GM23338 (cell line): ENCODE data around the gene ZNF536. TPM values are rescaled to one million over a fixed set of nuclear protein-coding genes. Genes with fewer than 3 reads are reported as not detected.

ENCODE experiments used
- ATAC-seq: fragments of 200-7000 bp; cut with Tn5 transposase; 3 replicates; pipeline ENCODE4 v1.9.1; 2020
- DNase-seq: peaks from one replicate; pipeline ENCODE4 v3.0.0-alpha.2; 2015; ENCODE audit warnings: low spot score
- H2AFZ ChIP-seq: fragments of 200-600 bp; sonication (generic); 2 replicates; pipeline ENCODE4 v1.8.0; 2016; ENCODE audit warnings: antibody characterized with exemption, mild to moderate bottlenecking, moderate library complexity
- H3F3A ChIP-seq: fragments of 200-600 bp; sonication (generic); replicated peaks from 2 replicates; pipeline ENCODE4 v1.8.0; 2017; ENCODE audit warnings: antibody characterized with exemption, mixed run types, low read depth
- H3K27ac ChIP-seq: fragments of 200-600 bp; sonication (generic); 2 replicates; pipeline ENCODE4 v1.6.1; 2016; ENCODE audit warnings: low read depth
- H3K27me3 ChIP-seq: fragments of 200-600 bp; sonication (generic); 2 replicates; pipeline ENCODE4 v1.8.0; 2016; ENCODE audit warnings: mild to moderate bottlenecking, mixed run types, moderate library complexity; ENCODE audit not compliant: insufficient read depth
- H3K36me3 ChIP-seq: fragments of 200-600 bp; sonication (generic); 2 replicates; pipeline ENCODE4 v1.8.0; 2016; ENCODE audit warnings: mild to moderate bottlenecking; ENCODE audit not compliant: insufficient read depth
- H3K4me1 ChIP-seq: fragments of 200-600 bp; sonication (generic); 2 replicates; pipeline ENCODE4 v1.8.0; 2016; ENCODE audit warnings: mild to moderate bottlenecking, moderate library complexity; ENCODE audit not compliant: insufficient read depth
- H3K4me2 ChIP-seq: fragments of 200-600 bp; sonication (generic); 2 replicates; pipeline ENCODE4 v1.7.1; 2017; ENCODE audit warnings: mixed run types
- H3K4me3 ChIP-seq: fragments of 200-600 bp; sonication (generic); 2 replicates; pipeline ENCODE4 v1.6.1; 2016; ENCODE audit warnings: mixed run types
- H3K79me2 ChIP-seq: fragments of 200-600 bp; sonication (generic); replicated peaks from 2 replicates; pipeline ENCODE4 v1.8.0; 2017; ENCODE audit warnings: mild to moderate bottlenecking; ENCODE audit not compliant: insufficient read depth
- H3K9me2 ChIP-seq: fragments of 200-600 bp; sonication (generic); 2 replicates; pipeline ENCODE4 v1.8.0; 2017; ENCODE audit not compliant: insufficient read depth
- H4K20me1 ChIP-seq: fragments of 200-600 bp; sonication (generic); replicated peaks from 2 replicates; pipeline ENCODE4 v1.8.0; 2017; ENCODE audit warnings: mild to moderate bottlenecking; ENCODE audit not compliant: insufficient read depth
- H3K27ac Mint-ChIP-seq: 2 replicates; pipeline ENCODE4 v1.8.0; 2020; ENCODE audit warnings: inconsistent platforms, mild to moderate bottlenecking, moderate library complexity, mixed read lengths
- H3K27me3 Mint-ChIP-seq: 3 replicates; pipeline ENCODE4 v1.8.0; 2022; ENCODE audit warnings: low read depth, mild to moderate bottlenecking, moderate library complexity, mixed read lengths, inconsistent platforms; ENCODE audit not compliant: insufficient read depth, poor library complexity
- H3K36me3 Mint-ChIP-seq: 3 replicates; pipeline ENCODE4 v1.8.0; 2021; ENCODE audit warnings: low read depth, mild to moderate bottlenecking, inconsistent platforms, moderate library complexity, mixed read lengths
- H3K4me1 Mint-ChIP-seq: 3 replicates; pipeline ENCODE4 v1.8.0; 2020; ENCODE audit warnings: mild to moderate bottlenecking, inconsistent platforms, mixed read lengths
- H3K4me3 Mint-ChIP-seq: 3 replicates; pipeline ENCODE4 v1.8.0; 2021; ENCODE audit warnings: moderate library complexity, mild to moderate bottlenecking, inconsistent platforms, mixed read lengths
- H3K9me3 Mint-ChIP-seq: 3 replicates; pipeline ENCODE4 v1.8.0; 2020; ENCODE audit warnings: moderate library complexity, mild to moderate bottlenecking, inconsistent platforms, mixed read lengths
- CREB1 ChIP-seq: fragments of 250-450 bp; sonication (Bioruptor Pico); IDR thresholded peaks from 2 replicates; pipeline ENCODE4 v1.5.0; 2020; ENCODE audit warnings: low read depth, mild to moderate bottlenecking, moderate library complexity
- CTCF ChIP-seq, 2 experiments: fragments of 200-600 bp in 1 of 2; sonication (generic) in 1 of 2; conservative IDR thresholded peaks; 2 replicates each; pipeline versions ENCODE4 v1.5.1 to v1.6.1; 2016 to 2017; ENCODE audit warnings: antibody characterized with exemption in 2 of 2, low read depth in 2 of 2, mild to moderate bottlenecking in 2 of 2, moderate library complexity in 1 of 2
- ETS1 ChIP-seq: IDR thresholded peaks from 2 replicates; pipeline ENCODE4 v1.6.1; 2016; ENCODE audit warnings: antibody characterized with exemption
- EZH2 ChIP-seq: fragments of 200-600 bp; sonication (generic); IDR thresholded peaks from one replicate; pipeline ENCODE4 v1.8.0; 2017; ENCODE audit warnings: antibody characterized with exemption, mild to moderate bottlenecking, low read depth; ENCODE audit not compliant: unreplicated experiment
- EZH2phosphoT487 ChIP-seq: fragments of 200-600 bp; sonication (generic); IDR thresholded peaks from one replicate; pipeline ENCODE4 v1.8.1; 2018; ENCODE audit warnings: antibody characterized with exemption; ENCODE audit not compliant: unreplicated experiment
- JUNB ChIP-seq: IDR thresholded peaks from one replicate; pipeline ENCODE4 v1.6.1; 2016; ENCODE audit warnings: antibody characterized with exemption; ENCODE audit not compliant: unreplicated experiment
- NANOG ChIP-seq: IDR thresholded peaks from 2 replicates; pipeline ENCODE4 v1.6.1; 2016; ENCODE audit warnings: antibody characterized with exemption, borderline replicate concordance
- POLR2AphosphoS5 ChIP-seq: IDR thresholded peaks from 2 replicates; pipeline ENCODE4 v1.6.1; 2016; ENCODE audit warnings: antibody characterized with exemption, low read depth
- STAT1 ChIP-seq: IDR thresholded peaks from one replicate; pipeline ENCODE4 v1.6.1; 2016; ENCODE audit warnings: antibody characterized with exemption; ENCODE audit not compliant: unreplicated experiment
- ZNF114 ChIP-seq: fragments of 250-450 bp; sonication (Bioruptor Pico); IDR thresholded peaks from 2 replicates; pipeline ENCODE4 v1.5.0; 2020; ENCODE audit warnings: mild to moderate bottlenecking, moderate library complexity
- ZNF331 ChIP-seq: fragments of 250-450 bp; sonication (Bioruptor Pico); IDR thresholded peaks from 2 replicates; pipeline ENCODE4 v1.5.0; 2020; ENCODE audit warnings: low read depth, mild to moderate bottlenecking, moderate library complexity
- polyA plus RNA-seq: library from polyadenylated mRNA; unstranded; fragments of >200 nt; fragmentation: Nextera tagmentation; extraction: Ambion mirVana; gene quantifications from 2 replicates; pipeline ENCODE4 v1.2.1, GENCODE V29; 2016
- total RNA-seq: library from RNA; depleted of rRNA; stranded (reverse); fragments of >200 nt; shearing (Covaris generic); gene quantifications from 2 replicates; pipeline ENCODE4 v1.2.3, GENCODE V29; 2014
- TF ChIP-seq, protein P1 (sequence below): fragments of 250-450 bp; sonication (Bioruptor Pico); IDR thresholded peaks from 2 replicates; pipeline ENCODE4 v1.5.0; 2020; ENCODE audit warnings: mild to moderate bottlenecking, moderate library complexity
- TF ChIP-seq, protein P2 (sequence below): IDR thresholded peaks from one replicate; pipeline ENCODE4 v1.6.1; 2018; ENCODE audit warnings: antibody characterized with exemption; ENCODE audit not compliant: unreplicated experiment

ZNF536 gene
- total and polyA plus RNA-seq, 2 experiments from 2014 or later, result 0.07 TPM; not detected in 1

DNA sequence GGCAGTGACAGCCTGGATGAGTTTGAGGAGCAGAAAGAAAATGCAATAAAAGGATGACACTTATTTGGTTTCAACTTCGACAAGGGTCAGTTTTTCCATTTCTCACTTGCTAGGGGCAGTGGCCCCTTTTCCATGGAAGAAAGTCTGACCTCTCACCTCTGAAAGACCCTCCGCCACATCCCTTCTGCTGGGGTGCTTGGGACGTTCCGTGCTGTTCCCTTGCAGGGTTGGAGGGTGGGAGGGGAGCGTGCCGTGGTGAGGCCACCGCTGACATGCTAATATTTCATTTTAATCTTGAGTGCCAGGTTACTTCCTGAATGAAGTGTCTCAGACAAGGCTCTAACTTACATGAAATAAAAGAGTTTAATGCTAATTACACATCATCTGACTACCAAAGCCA, 5.2 kb upstream of the ZNF536 start:
- TF ChIP-seq STAT1 (no peak), CREB1 (CRISPR knock-in tag) (no peak), EZH2 (no peak), POLR2AphosphoS5 (no peak), NANOG (no peak), ZNF114 (no peak), CTCF (conservative IDR thresholded peaks at IDR 0.05; ENCODE audit: low read depth in 2 of 2) (no peak), EZH2phosphoT487 (no peak), ETS1 (no peak), JUNB (no peak), ZNF331 (CRISPR knock-in tag) (no peak)
- TF ChIP-seq, protein P1, sequence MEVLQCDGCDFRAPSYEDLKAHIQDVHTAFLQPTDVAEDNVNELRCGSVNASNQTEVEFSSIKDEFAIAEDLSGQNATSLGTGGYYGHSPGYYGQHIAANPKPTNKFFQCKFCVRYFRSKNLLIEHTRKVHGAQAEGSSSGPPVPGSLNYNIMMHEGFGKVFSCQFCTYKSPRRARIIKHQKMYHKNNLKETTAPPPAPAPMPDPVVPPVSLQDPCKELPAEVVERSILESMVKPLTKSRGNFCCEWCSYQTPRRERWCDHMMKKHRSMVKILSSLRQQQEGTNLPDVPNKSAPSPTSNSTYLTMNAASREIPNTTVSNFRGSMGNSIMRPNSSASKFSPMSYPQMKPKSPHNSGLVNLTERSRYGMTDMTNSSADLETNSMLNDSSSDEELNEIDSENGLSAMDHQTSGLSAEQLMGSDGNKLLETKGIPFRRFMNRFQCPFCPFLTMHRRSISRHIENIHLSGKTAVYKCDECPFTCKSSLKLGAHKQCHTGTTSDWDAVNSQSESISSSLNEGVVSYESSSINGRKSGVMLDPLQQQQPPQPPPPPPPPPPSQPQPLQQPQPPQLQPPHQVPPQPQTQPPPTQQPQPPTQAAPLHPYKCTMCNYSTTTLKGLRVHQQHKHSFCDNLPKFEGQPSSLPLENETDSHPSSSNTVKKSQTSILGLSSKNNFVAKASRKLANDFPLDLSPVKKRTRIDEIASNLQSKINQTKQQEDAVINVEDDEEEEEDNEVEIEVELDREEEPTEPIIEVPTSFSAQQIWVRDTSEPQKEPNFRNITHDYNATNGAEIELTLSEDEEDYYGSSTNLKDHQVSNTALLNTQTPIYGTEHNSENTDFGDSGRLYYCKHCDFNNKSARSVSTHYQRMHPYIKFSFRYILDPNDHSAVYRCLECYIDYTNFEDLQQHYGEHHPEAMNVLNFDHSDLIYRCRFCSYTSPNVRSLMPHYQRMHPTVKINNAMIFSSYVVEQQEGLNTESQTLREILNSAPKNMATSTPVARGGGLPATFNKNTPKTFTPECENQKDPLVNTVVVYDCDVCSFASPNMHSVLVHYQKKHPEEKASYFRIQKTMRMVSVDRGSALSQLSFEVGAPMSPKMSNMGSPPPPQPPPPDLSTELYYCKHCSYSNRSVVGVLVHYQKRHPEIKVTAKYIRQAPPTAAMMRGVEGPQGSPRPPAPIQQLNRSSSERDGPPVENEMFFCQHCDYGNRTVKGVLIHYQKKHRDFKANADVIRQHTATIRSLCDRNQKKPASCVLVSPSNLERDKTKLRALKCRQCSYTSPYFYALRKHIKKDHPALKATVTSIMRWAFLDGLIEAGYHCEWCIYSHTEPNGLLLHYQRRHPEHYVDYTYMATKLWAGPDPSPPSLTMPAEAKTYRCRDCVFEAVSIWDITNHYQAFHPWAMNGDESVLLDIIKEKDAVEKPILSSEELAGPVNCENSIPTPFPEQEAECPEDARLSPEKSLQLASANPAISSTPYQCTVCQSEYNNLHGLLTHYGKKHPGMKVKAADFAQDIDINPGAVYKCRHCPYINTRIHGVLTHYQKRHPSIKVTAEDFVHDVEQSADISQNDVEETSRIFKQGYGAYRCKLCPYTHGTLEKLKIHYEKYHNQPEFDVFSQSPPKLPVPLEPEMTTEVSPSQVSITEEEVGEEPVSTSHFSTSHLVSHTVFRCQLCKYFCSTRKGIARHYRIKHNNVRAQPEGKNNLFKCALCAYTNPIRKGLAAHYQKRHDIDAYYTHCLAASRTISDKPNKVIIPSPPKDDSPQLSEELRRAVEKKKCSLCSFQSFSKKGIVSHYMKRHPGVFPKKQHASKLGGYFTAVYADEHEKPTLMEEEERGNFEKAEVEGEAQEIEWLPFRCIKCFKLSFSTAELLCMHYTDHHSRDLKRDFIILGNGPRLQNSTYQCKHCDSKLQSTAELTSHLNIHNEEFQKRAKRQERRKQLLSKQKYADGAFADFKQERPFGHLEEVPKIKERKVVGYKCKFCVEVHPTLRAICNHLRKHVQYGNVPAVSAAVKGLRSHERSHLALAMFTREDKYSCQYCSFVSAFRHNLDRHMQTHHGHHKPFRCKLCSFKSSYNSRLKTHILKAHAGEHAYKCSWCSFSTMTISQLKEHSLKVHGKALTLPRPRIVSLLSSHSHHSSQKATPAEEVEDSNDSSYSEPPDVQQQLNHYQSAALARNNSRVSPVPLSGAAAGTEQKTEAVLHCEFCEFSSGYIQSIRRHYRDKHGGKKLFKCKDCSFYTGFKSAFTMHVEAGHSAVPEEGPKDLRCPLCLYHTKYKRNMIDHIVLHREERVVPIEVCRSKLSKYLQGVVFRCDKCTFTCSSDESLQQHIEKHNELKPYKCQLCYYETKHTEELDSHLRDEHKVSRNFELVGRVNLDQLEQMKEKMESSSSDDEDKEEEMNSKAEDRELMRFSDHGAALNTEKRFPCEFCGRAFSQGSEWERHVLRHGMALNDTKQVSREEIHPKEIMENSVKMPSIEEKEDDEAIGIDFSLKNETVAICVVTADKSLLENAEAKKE (CRISPR knock-in tag), result no peak
- TF ChIP-seq, protein P2, sequence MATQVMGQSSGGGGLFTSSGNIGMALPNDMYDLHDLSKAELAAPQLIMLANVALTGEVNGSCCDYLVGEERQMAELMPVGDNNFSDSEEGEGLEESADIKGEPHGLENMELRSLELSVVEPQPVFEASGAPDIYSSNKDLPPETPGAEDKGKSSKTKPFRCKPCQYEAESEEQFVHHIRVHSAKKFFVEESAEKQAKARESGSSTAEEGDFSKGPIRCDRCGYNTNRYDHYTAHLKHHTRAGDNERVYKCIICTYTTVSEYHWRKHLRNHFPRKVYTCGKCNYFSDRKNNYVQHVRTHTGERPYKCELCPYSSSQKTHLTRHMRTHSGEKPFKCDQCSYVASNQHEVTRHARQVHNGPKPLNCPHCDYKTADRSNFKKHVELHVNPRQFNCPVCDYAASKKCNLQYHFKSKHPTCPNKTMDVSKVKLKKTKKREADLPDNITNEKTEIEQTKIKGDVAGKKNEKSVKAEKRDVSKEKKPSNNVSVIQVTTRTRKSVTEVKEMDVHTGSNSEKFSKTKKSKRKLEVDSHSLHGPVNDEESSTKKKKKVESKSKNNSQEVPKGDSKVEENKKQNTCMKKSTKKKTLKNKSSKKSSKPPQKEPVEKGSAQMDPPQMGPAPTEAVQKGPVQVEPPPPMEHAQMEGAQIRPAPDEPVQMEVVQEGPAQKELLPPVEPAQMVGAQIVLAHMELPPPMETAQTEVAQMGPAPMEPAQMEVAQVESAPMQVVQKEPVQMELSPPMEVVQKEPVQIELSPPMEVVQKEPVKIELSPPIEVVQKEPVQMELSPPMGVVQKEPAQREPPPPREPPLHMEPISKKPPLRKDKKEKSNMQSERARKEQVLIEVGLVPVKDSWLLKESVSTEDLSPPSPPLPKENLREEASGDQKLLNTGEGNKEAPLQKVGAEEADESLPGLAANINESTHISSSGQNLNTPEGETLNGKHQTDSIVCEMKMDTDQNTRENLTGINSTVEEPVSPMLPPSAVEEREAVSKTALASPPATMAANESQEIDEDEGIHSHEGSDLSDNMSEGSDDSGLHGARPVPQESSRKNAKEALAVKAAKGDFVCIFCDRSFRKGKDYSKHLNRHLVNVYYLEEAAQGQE, result no peak
- Histone ChIP-seq H3K79me2 (no peaks in the 10 kb centered on the region), H3K4me1 (peaks cover 24% of the 10 kb centered on the region), H3K9me2 (peaks cover 15% of the 10 kb centered on the region), H3K27me3 (no peaks in the 10 kb centered on the region), H4K20me1 (no peaks in the 10 kb centered on the region), H3K27ac (no peak overlapping the region), H3K36me3 (no peaks in the 10 kb centered on the region), H3K4me2 (no peak overlapping the region), H2AFZ (no peak overlapping the region), H3K4me3 (no peak overlapping the region), H3F3A (no peaks in the 10 kb centered on the region; the same call in 1 of the 2 replicates)
- no peaks in the 10 kb centered on the region for H3K36me3 Mint-ChIP-seq
- H3K27me3 Mint-ChIP-seq, result peaks cover 13% of the 10 kb centered on the region
- H3K4me3 Mint-ChIP-seq, result no peak overlapping the region
- no peak for DNase-seq
- H3K4me1 Mint-ChIP-seq, result peaks cover 30% of the 10 kb centered on the region
- ATAC-seq, result no peak
- H3K27ac Mint-ChIP-seq, result no peak overlapping the region
- no peaks in the 10 kb centered on the region for H3K9me3 Mint-ChIP-seq
